IMR-90 (cell line): Measurements from ENCODE around the gene BCAS1. TPM values are rescaled to one million over a fixed set of nuclear protein-coding genes. Genes with fewer than 3 reads are reported as not detected.

Experiments used
- ATAC-seq: fragments of 200-7000 bp; cut with Tn5 transposase; 2 replicates; pipeline ENCODE4 v1.9.1; 2020; ENCODE audit warnings: low read depth, mild to moderate bottlenecking, moderate library complexity
- BruUV-seq: library from RNA; stranded (reverse); fragments of 400-500 nt; replicated peaks from 2 replicates; lab custom pipeline; 2021; lab: Mats Ljungman, UMichigan
- CTCF ChIA-PET: fragments of 300-600 bp; formaldehyde crosslinking; extraction: SDS; loops from one replicate; lab custom pipeline; 2021; ENCODE audit warnings: antibody characterized with exemption; lab: Yijun Ruan, JAX
- POLR2A ChIA-PET: fragments of 300-600 bp; sonication (Branson Sonifier 250); formaldehyde crosslinking; loops from one replicate; lab custom pipeline; 2022; ENCODE audit warnings: antibody characterized with exemption; ENCODE audit not compliant: unreplicated experiment; lab: Charles Lee
- DNase-seq: peaks from one replicate; pipeline ENCODE4 v3.0.0; 2013
- H2AFZ ChIP-seq: replicated peaks from 2 replicates; pipeline ENCODE3; 2013; ENCODE audit warnings: low read length, mild to moderate bottlenecking; ENCODE audit not compliant: poor library complexity
- H2AK5ac ChIP-seq: 2 replicates; pipeline ENCODE4 v1.6.1; 2013; ENCODE audit warnings: low read depth, low read length, inconsistent platforms
- H2AK9ac ChIP-seq: replicated peaks from 2 replicates; pipeline ENCODE3; 2013; ENCODE audit warnings: mild to moderate bottlenecking, low read depth, low read length, moderate library complexity; ENCODE audit not compliant: poor library complexity
- H2BK120ac ChIP-seq: 2 replicates; pipeline ENCODE4 v1.6.1; 2013; ENCODE audit warnings: low read depth, low read length, inconsistent platforms
- H2BK15ac ChIP-seq: 3 replicates; pipeline ENCODE4 v1.6.1; 2013; ENCODE audit warnings: low read depth, low read length, inconsistent platforms
- H2BK20ac ChIP-seq: 2 replicates; pipeline ENCODE4 v1.6.1; 2013; ENCODE audit warnings: low read depth, mild to moderate bottlenecking, inconsistent platforms, low read length, moderate library complexity
- H2BK5ac ChIP-seq: 2 replicates; pipeline ENCODE4 v1.6.1; 2013; ENCODE audit warnings: mild to moderate bottlenecking, low read depth, low read length, inconsistent platforms; ENCODE audit not compliant: poor library complexity, severe bottlenecking
- H3K14ac ChIP-seq: replicated peaks from 2 replicates; pipeline ENCODE4 v1.6.1; 2013; ENCODE audit warnings: low read depth, low read length, inconsistent platforms
- H3K18ac ChIP-seq: 2 replicates; pipeline ENCODE4 v1.6.1; 2013; ENCODE audit warnings: low read depth, low read length, control low read depth
- H3K23ac ChIP-seq: 2 replicates; pipeline ENCODE4 v1.6.1; 2013; ENCODE audit warnings: low read depth, low read length, inconsistent platforms
- H3K27ac ChIP-seq: 2 replicates; pipeline ENCODE4 v1.5.1; 2013; ENCODE audit warnings: mild to moderate bottlenecking, control low read depth, low read length; ENCODE audit not compliant: insufficient read depth
- H3K27me3 ChIP-seq: 2 replicates; pipeline ENCODE4 v1.6.1; 2013; ENCODE audit warnings: low read length; ENCODE audit not compliant: control insufficient read depth, insufficient read depth
- H3K36me3 ChIP-seq: 2 replicates; pipeline ENCODE4 v1.6.1; 2013; ENCODE audit warnings: low read length, mixed read lengths; ENCODE audit not compliant: control insufficient read depth, insufficient read depth
- H3K4ac ChIP-seq: 2 replicates; pipeline ENCODE4 v1.6.1; 2013; ENCODE audit warnings: low read depth, low read length, inconsistent platforms
- H3K4me1 ChIP-seq: 2 replicates; pipeline ENCODE4 v1.6.1; 2013; ENCODE audit warnings: low read length, mixed read lengths; ENCODE audit not compliant: control insufficient read depth, insufficient read depth
- H3K4me2 ChIP-seq: 2 replicates; pipeline ENCODE4 v1.6.1; 2013; ENCODE audit warnings: low read depth, mild to moderate bottlenecking, control low read depth, low read length, moderate library complexity
- H3K4me3 ChIP-seq: 2 replicates; pipeline ENCODE4 v1.5.1; 2013; ENCODE audit warnings: low read depth, mild to moderate bottlenecking, control low read depth, low read length, moderate library complexity; ENCODE audit not compliant: insufficient read depth
- H3K56ac ChIP-seq: 2 replicates; pipeline ENCODE4 v1.6.1; 2013; ENCODE audit warnings: low read length, inconsistent platforms; ENCODE audit not compliant: insufficient read depth; ENCODE audit errors: extremely low read depth
- H3K79me1 ChIP-seq, 2 experiments: 2 replicates each; pipeline ENCODE4 v1.6.1; 2013; ENCODE audit warnings: low read length in 2 of 2, inconsistent platforms in 1 of 2, low read depth in 1 of 2
- H3K9ac ChIP-seq: 2 replicates; pipeline ENCODE4 v1.6.1; 2013; ENCODE audit warnings: low read depth, low read length, control low read depth
- H3K9me1 ChIP-seq: 2 replicates; pipeline ENCODE4 v1.6.1; 2013; ENCODE audit warnings: low read length, inconsistent platforms; ENCODE audit not compliant: insufficient read depth
- H3K9me3 ChIP-seq: 2 replicates; pipeline ENCODE4 v1.6.1; 2013; ENCODE audit warnings: low read length; ENCODE audit not compliant: control insufficient read depth, insufficient read depth
- H4K20me1 ChIP-seq: 2 replicates; pipeline ENCODE4 v1.6.1; 2013; ENCODE audit warnings: low read length, inconsistent platforms; ENCODE audit not compliant: insufficient read depth
- H4K5ac ChIP-seq: 2 replicates; pipeline ENCODE4 v1.6.1; 2013; ENCODE audit warnings: mild to moderate bottlenecking, low read depth, low read length, control low read depth
- H4K8ac ChIP-seq, 2 experiments: 2 replicates each; pipeline ENCODE4 v1.6.1; 2013; ENCODE audit warnings: low read depth in 2 of 2, low read length in 2 of 2, control low read depth in 1 of 2, inconsistent platforms in 1 of 2
- H4K91ac ChIP-seq: 2 replicates; pipeline ENCODE4 v1.6.1; 2013; ENCODE audit warnings: low read depth, low read length, inconsistent platforms; ENCODE audit not compliant: insufficient read depth
- BHLHE40 ChIP-seq: fragments of 150-350 bp; IDR thresholded peaks from 2 replicates; pipeline ENCODE4 v1.6.1; 2016; ENCODE audit warnings: mild to moderate bottlenecking, low read depth, low read length
- CEBPB ChIP-seq: IDR thresholded peaks from 2 replicates; pipeline ENCODE4 v1.6.1; 2012; ENCODE audit warnings: low read depth, low read length, improper control_type of control experiment
- CHD1 ChIP-seq: IDR thresholded peaks from 2 replicates; pipeline ENCODE4 v1.6.1; 2012; ENCODE audit warnings: low read depth, low read length, improper control_type of control experiment
- ELK1 ChIP-seq: fragments of 150-350 bp; IDR thresholded peaks from 2 replicates; pipeline ENCODE4 v1.6.1; 2016; ENCODE audit warnings: low read depth, mild to moderate bottlenecking, low read length, moderate library complexity, borderline replicate concordance
- FOS ChIP-seq: fragments of 150-350 bp; IDR thresholded peaks from 2 replicates; pipeline ENCODE4 v1.6.1; 2016; ENCODE audit warnings: low read depth, low read length
- MAFK ChIP-seq: IDR thresholded peaks from 2 replicates; pipeline ENCODE4 v1.6.1; 2012; ENCODE audit warnings: low read depth, low read length, improper control_type of control experiment
- MAZ ChIP-seq: IDR thresholded peaks from 2 replicates; pipeline ENCODE4 v1.6.1; 2012; ENCODE audit warnings: low read depth, mild to moderate bottlenecking, low read length, improper control_type of control experiment, moderate library complexity, borderline replicate concordance
- NFE2L2 ChIP-seq: fragments of 150-350 bp; IDR thresholded peaks from 2 replicates; pipeline ENCODE4 v1.6.1; 2016; ENCODE audit warnings: low read depth, mild to moderate bottlenecking, low read length
- POLR2A ChIP-seq: IDR thresholded peaks from 2 replicates; pipeline ENCODE4 v1.6.1; 2012; ENCODE audit warnings: mild to moderate bottlenecking, low read depth, low read length
- RAD21 ChIP-seq: IDR thresholded peaks from 2 replicates; pipeline ENCODE4 v1.6.1; 2012; ENCODE audit warnings: low read length, improper control_type of control experiment
- RCOR1 ChIP-seq: IDR thresholded peaks from 2 replicates; pipeline ENCODE4 v1.6.1; 2012; ENCODE audit warnings: mild to moderate bottlenecking, low read length, improper control_type of control experiment; ENCODE audit not compliant: insufficient replicate concordance
- RFX5 ChIP-seq: IDR thresholded peaks from 2 replicates; pipeline ENCODE4 v1.8.0; 2012; ENCODE audit warnings: low read depth, mild to moderate bottlenecking, low read length, moderate library complexity
- SMC3 ChIP-seq: fragments of 150-350 bp; IDR thresholded peaks from 2 replicates; pipeline ENCODE4 v1.6.1; 2016; ENCODE audit warnings: low read depth, mild to moderate bottlenecking, antibody characterized with exemption, low read length, moderate library complexity
- USF2 ChIP-seq: fragments of 150-350 bp; IDR thresholded peaks from 2 replicates; pipeline ENCODE4 v1.6.1; 2017; ENCODE audit warnings: mild to moderate bottlenecking, antibody characterized with exemption, low read length, low read depth
- WGBS, 2 experiments: methylation state at CpG; one replicate each; pipeline versions ENCODE4 v1.1.5 to v1.1.7; 2013; ENCODE audit warnings: missing lambda C conversion rate in 2 of 2; ENCODE audit not compliant: insufficient read length in 1 of 2; ENCODE audit errors: extremely low coverage in 2 of 2; 5-methylcytosine and 5-hydroxymethylcytosine counted together
- dilution Hi-C: fragments of 300-500 bp; cut with HindIII; formaldehyde crosslinking; loops from one replicate; pipeline ENCODE4 v1.14.3; 2018; ENCODE audit warnings: low sequenced_read_pairs; ENCODE audit not compliant: unreplicated experiment
- in situ Hi-C: fragments of 300-500 bp; cut with MboI; formaldehyde crosslinking; loops from 3 replicates; pipeline ENCODE4 v1.14.3; 2019; ENCODE audit warnings: low sequenced_read_pairs, inconsistent platforms, mixed read lengths
- intact Hi-C: fragments of 100-400 bp; cut with micrococcal nuclease; formaldehyde crosslinking; loops from 2 replicates; pipeline ENCODE4 v1.10.0; 2022
- polyA plus RNA-seq, 3 experiments: library from polyadenylated mRNA; depleted of rRNA; stranded (reverse); fragments of >200 nt; gene quantifications; 2 replicates each; pipeline ENCODE4 v1.2.3, GENCODE V29; 2012; ENCODE audit warnings: low replicate concordance in 1 of 3
- total RNA-seq: library from RNA; depleted of rRNA; stranded (reverse); fragments of >200 nt; gene quantifications from 2 replicates; pipeline ENCODE4 v1.2.3, GENCODE V29; 2012
- TF ChIP-seq, protein P1 (sequence below): conservative IDR thresholded peaks from 2 replicates; pipeline ENCODE4 v1.5.1; 2012; ENCODE audit warnings: mild to moderate bottlenecking, low read depth, low read length, improper control_type of control experiment

BCAS1 gene
- total and polyA plus RNA-seq, 2 of the 4 experiments (the other 2 are of a cell fraction), result under 0.01 TPM; not detected in 1

GRCh38 chr20:53902968-53903651 lies 167.3 kb downstream of the BCAS1 start:
- Histone ChIP-seq H3K23ac (no peak overlapping the region), H3K4me3 (no peak overlapping the region), H3K9ac (no peak overlapping the region), H2BK120ac (0 out of 2 replicates have a peak overlapping the region, but pooled peaks have one; percentile 1), H2AFZ (no peak overlapping the region), H3K79me1 (peaks cover 0 to 5% of the 10 kb centered on the region in 2 experiments; a peak in 1 of 4 replicates), H2BK20ac (no peak overlapping the region), H4K8ac (no peak overlapping the region), H3K4me2 (no peak overlapping the region), H2AK5ac (no peak overlapping the region), H4K91ac (no peak overlapping the region), H3K4me1 (peaks cover 16% of the 10 kb centered on the region), H3K14ac (0 out of 2 replicates have a peak overlapping the region, but pooled peaks have one; percentile 1), H3K36me3 (no peaks in the 10 kb centered on the region), H4K5ac (no peak overlapping the region), H3K9me3 (no peaks in the 10 kb centered on the region), H4K20me1 (no peaks in the 10 kb centered on the region), H2AK9ac (no peak overlapping the region), H3K4ac (peak overlapping the region; percentile 14; the same call in 1 of the 2 replicates), H3K56ac (no peak overlapping the region), H3K27ac (no peak overlapping the region), H2BK15ac (no peak overlapping the region), H3K27me3 (no peaks in the 10 kb centered on the region), H2BK5ac (no peak overlapping the region), H3K9me1 (peaks cover 22% of the 10 kb centered on the region), H3K18ac (no peak overlapping the region)
- ChIA-PET CTCF (interaction anchor here (0.5 kb wide), 1 partner anchor 8 kb away, joined by 3 read pairs; no protein-coding TSS in a partner anchor), POLR2A (no interaction called here)
- WGBS, 2 experiments, result 100% methylated on average over 4 of the region's 11 CpGs; no CpG with 5 or more reads in 1 of the 2 experiments
- ATAC-seq (no peak), DNase-seq (no peak)
- BruUV-seq, result no TSS peak
- intact Hi-C loops, result no loop called here
- dilution Hi-C loops, result no loop called here
- in situ Hi-C loops, result no loop called here
- TF ChIP-seq FOS (no peak), RCOR1 (no peak), CEBPB (no peak), RAD21 (no peak), MAFK (no peak), RFX5 (no peak), BHLHE40 (no peak), NFE2L2 (no peak), USF2 (no peak), ELK1 (no peak), MAZ (no peak), POLR2A (no peak), SMC3 (no peak), CHD1 (no peak)
- TF ChIP-seq, protein P1, sequence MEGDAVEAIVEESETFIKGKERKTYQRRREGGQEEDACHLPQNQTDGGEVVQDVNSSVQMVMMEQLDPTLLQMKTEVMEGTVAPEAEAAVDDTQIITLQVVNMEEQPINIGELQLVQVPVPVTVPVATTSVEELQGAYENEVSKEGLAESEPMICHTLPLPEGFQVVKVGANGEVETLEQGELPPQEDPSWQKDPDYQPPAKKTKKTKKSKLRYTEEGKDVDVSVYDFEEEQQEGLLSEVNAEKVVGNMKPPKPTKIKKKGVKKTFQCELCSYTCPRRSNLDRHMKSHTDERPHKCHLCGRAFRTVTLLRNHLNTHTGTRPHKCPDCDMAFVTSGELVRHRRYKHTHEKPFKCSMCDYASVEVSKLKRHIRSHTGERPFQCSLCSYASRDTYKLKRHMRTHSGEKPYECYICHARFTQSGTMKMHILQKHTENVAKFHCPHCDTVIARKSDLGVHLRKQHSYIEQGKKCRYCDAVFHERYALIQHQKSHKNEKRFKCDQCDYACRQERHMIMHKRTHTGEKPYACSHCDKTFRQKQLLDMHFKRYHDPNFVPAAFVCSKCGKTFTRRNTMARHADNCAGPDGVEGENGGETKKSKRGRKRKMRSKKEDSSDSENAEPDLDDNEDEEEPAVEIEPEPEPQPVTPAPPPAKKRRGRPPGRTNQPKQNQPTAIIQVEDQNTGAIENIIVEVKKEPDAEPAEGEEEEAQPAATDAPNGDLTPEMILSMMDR, result no peak
